Right forelimb (tissue), 1 donor: ENCODE results near the gene ATP6V1D.
A peak's percentile ranks its signal among the peaks of the same experiment; 100 is the strongest.
"Not testable (repeated sequence)": the region's sequence is repeated elsewhere in the genome, so short reads cannot be mapped to it uniquely, and the experiment has no call there.

Experiments
- DNase-seq: peaks from one replicate; pipeline ENCODE4 v3.0.0-alpha.2; 2018

Gene ATP6V1D

DNA sequence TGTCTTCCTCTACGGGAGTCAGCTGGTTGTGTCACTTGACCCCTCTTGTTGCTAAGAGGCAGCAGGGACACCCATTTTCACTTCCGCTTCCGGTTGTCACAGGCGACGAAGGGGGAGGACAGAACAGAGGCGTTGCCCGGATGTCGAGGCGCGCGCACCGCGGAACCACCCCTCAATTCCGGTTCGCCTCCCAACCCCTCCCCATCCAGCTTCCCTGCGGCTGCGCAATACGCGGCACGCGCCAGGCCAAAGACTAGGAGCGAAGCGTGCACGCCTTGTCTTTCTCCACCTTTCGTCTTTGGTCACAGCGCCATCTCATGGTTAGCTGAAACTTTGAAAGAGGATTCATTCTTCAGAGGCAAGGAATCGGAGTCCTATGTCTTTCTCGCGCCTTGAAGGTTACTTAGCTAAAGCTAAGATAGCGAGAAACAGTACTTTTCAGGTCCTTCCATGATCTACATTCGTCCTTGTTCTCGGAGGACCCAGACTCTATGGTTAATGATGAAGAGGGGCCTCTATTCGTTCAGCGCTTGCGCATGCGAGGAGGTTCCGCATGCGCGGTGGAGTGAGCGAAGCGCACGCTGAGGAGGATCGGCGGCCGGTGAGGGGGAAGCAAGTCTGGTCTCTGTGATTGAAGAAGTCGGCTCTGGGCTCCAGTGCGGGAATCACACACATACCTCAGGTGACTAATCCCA lies at the start of gene ATP6V1D, which contains the start of gene EIF2S1:
Gene ATP6V1D, minus strand, starts transcription at position 30 of the 695 bp plus-strand sequence. CDS start 106 bp downstream, outside the sequence.
Gene EIF2S1, plus strand, starts transcription at position 554 of the 695 bp plus-strand sequence. CDS start 4,440 bp downstream, outside the sequence.
- peak; percentile 100 for DNase-seq

DNA sequence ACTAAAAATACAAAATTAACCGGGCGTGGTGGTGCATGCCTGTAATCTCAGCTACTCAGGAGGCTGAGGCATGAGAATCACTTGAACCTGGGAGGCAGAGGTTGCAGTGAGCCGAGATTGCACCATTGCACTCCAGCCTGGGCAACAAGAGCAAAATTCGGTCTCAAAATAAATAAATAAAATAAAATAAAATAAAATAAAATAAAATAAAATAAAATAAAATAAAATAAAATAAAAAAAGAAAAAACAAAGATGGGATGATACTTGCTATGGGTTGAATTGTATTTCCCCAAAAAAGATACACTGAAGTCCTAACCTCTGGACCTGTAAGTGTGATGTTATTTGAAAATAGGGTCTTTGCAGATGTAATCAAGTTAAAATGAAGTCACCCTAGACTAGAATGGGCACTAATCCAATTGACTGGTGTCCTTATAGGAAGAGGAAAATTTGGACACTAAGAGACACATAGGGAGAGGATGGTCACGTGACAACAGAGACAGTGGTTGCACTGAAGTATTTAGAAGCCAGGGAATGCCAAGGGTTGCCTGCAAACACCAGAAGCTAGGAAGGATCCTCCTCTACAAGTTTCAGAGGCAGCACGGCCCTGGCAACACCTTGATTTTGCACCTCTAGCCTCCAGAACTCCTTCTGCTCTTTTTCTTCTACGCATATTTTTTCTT lies 48.7 kb upstream of the ATP6V1D start:
- DNase-seq, result not testable (repeated sequence)

DNA sequence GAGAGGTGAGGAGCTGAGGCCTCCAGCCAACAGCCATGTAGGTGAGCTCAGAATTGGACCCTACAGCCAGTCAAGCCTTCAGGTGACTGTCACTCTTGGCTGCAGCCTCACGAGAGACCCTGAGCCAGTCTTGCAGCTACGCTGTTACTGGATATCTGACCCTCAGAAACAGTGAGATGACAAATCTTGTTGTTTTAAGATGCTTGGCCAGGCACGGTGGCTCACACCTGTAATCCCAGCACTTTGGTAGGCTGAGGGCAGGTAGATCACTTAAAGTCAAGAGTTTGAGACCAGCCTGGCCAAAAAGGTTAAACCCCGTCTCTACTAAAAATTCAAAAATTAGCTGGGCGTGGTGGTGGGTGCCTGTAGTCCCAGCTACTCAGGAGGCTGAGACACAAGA lies 46.2 kb upstream of the ATP6V1D start:
- no peak for DNase-seq

DNA sequence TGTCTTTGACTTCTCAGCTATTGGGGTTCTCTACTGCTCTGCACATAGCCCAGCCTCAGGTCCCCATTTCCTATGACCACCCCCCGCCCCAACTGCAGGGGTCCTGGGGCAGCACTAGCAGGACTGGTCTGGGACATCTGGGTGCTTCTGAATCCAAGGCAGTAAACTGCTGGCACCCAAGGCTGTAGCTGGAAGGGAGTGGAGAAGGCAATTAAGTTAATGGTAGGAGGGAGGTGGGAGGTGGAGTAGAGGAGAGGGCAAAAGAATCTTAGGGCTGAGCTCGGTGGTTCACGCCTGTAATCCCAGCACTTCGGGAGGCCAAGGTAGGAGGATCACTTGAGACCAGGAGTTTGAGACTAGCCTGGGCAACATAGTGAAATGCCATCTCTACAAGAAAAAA lies 40.8 kb upstream of the ATP6V1D start:
- DNase-seq, result no peak

DNA sequence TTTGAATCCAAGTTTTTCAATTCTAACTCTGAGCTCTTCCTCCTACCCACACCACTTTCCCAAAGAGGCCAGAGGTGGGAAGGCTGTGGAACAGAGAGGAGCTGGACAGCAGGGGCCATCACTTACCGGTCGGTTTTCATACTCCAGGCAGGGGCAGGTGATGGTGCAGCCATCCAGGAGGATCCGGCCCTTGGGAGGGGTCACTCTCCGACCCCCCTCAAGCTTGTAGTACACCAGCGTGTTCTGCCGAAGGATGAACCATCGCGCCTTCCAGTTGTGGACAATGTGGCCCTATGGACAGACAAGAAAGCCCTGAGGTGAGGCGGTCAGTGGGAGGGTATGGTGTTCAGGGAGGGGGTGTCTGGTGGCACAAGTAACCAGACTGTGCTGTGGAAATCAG lies 37.9 kb upstream of the ATP6V1D start:
- DNase-seq, result no peak

DNA sequence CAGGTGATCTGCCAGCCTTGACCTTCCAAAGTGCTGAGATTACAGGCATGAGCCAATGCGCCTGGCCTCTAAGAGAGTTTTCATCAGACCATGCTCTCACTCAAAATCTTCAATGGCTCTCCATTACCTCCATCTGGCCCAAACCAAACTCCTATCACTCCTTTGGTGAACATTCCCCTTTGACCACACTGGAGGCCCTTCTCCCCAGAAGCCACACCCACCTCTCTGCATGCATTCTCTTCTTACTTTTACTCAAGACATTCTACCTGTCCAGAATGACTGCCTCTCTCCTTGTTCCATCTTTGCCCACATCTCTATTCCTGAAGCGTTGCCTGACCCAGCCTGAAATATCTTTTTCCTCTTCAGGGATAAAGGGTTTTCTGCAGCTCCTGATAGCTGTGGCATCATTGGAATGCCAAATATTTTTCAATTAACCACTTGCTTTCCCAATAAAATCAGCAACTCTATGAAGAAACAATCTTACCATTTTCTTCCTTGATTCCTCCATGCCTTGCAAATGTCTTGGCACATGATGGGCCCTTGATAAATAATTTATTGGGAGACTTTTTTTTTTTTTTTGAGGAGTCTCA lies 36.9 kb upstream of the ATP6V1D start:
- DNase-seq, result no peak

DNA sequence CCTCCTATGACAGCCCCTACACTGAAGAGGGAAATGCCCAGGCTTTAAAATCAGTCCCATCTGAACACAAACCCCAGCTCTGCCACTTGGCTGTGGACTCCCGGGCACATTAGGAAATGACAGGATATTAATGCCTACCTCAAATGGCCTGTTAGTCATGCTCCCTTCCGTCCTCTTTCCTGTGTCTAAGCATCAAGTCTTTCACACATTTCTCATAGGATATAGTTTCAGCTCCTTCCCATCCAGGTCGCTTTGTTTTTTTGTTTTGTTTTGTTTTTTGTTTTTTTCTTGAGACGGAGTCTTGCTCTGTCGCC lies 36.2 kb upstream of the ATP6V1D start:
- DNase-seq, result no peak

DNA sequence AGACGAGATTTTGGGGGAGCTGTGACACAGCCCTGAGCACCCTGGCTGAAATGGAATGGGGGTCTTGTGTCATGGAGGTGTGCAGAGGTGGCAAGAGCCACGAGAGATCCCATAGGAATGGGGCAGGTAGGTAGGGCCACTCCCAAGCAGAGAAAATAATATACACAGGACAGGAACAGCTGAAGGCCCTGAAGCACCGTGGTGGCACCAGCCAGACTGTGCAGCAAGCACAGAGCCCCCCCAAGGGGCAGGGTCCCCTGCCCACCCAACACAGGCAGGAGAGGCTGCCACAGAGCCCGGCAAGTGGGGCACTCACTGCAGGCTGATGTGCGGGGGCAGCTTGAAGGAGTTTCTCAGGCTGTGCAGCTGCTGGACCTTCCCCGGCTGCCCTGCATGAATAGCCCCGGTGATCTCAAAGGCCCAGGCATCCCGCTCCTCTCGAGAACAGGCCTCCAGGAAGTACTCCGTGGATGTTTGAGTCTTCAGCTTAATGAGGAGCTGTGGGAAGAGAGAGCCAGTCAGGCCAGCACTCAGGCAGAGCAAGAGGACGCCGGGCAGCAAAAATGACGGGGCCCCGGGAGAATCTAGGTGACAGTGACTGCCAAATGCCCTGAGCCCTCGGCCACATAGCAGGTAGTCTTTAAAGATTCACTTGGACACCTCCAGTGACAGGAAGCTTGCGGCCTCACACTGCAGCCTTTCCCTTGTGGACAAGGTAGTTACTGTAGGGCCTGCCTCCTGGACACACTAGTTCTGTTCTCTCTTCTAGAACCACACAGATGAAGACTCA lies 35.7 kb upstream of the ATP6V1D start:
- no peak for DNase-seq

DNA sequence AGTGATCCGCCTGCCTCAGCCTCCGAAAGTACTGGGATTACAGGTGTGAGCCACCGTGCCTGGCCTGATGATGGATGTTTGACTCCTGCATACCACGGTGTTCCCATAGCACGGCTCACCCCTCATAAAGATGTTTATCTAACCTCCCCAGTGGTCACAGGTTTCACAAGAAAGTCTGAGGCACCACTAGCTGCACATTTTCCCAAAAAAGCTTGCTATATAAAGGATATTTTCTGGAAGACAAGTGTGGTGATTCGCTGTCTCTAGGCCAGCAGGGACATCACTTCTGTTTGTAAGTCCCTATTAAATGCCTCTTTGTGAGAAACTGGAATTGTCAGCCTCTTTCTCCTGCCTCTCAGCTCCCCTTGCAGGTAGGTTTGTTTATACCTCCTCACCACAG lies 34.1 kb upstream of the ATP6V1D start:
- no peak for DNase-seq

DNA sequence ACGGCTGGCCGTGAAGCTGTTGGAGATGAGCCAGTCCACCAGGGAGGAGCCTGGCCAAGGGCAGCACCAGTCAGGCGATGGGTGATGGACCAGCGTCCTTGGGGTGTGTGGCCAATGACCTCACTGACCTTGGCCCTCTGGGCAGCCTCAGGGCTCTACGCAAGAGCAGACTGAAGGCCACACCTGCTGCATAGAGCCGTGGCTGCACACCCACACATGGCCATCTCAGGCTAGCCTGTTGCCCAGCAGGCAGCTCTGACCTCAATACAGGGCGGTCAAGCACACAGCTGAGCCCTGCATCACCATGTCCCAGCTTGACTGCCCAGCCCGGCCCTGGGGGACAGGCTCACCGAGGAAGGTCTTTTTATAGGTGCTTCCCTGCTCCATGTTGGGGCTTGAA lies 33.2 kb upstream of the ATP6V1D start:
- no peak for DNase-seq

DNA sequence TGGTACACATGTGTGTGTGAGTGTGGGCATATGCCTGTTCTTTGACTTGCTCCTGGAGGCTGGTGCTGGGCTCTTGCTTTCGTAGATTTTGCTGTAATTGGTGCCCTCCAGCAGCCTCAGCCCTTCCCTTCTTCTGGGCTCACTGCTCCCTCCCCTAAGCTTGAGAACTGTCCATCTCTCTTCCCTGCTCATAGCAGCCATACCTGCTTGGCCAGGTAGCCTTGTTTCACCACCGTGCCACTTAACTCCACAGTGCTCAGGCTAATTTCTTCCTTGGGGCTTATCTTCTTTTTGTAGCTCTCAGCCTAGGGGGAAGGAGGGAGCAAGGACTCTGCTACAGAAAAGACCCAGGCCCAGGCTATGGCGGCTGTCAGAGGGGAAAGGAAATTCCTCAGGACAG lies 32.5 kb upstream of the ATP6V1D start:
- DNase-seq, result no peak

DNA sequence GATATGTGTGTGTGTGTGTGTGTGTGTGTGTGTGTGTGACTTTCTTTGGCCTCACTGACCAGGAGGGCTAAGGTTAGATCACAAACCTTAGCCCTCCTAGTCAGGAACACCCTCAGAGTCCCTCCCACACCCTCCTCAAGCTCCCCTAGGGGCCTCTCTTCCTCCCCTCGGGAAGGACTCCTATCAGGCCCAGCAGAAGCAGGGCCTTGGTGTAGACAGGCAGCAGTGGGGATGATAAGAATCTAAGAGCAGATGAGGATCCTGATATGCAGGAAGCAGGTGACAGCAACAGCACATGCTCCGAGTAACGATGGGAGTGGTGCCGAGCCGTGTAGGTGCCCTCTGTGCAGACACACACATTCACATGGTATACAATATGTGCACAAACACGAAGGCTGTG lies 31.7 kb upstream of the ATP6V1D start:
- no peak for DNase-seq

DNA sequence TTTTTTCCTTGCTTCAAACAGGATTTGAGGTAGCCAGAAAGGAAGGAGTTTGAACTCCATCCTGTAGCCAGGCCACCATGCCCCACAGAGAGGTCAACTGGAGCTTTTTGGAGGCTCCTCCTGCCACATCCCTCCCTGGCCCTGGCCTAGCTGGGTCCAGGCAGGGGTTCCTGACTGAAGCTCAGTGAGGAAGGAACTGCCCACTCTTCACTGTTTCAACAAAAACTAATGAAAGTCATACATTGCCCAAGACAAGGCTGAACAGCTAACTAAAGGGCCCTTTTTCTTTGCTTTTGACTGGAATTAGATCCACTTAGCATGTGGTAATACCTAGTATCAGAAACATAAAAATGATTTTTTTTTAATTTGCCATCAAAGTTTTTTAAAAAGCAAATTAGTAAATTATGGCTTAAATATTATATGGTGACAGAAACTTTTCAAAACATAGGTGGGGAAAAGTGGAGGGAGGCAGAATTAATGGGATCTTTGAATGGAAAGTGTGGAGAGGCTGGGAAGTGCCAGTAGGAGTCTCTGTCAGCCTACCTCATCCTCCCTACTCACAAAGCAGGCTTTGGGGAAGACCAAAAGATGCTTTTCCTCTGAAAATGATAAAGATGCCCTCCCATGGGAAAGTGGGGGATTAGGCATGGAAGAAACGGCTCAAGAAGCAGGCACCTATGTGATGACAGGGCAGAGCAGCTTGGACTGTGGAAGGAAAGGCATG lies 30.4 kb upstream of the ATP6V1D start:
- no peak for DNase-seq

DNA sequence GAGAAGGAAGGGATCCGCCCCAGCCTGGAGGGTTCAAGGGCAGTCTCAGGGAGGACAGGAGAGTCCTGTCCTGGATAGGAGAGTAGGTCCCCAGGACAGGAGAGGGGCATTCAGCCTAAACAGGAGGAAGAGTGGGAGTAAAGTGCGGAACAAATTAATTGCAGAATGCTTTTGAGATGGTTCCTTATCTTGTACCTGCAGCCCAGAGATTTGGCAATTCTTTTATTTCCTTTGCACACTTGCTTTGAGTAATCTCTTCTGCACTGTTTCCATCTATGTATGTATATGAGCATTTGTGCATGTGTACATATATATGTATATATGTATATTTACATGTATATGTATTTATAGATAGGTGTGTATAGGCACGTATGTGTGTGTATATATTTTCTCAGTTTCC lies 29.7 kb upstream of the ATP6V1D start:
- no peak for DNase-seq

DNA sequence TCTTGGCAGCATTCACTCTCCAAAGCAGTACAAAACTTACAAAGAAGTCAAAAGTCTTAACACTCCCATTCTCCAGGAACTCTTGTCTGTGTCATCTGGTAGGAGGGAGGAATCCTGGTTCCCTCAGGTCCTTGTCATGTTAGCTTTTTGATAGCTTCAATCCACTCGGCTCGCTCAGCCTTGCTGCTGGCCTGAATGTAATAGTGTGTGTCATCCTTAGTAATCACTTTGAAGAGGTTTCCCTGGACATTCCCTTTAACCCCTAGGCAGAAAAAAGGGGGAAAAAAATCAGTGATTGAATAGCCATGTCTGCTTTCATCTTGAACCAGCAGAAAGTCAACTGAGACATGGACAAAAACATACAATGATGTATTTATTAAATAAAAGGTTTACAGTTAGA lies 27.6 kb upstream of the ATP6V1D start:
- no peak for DNase-seq

DNA sequence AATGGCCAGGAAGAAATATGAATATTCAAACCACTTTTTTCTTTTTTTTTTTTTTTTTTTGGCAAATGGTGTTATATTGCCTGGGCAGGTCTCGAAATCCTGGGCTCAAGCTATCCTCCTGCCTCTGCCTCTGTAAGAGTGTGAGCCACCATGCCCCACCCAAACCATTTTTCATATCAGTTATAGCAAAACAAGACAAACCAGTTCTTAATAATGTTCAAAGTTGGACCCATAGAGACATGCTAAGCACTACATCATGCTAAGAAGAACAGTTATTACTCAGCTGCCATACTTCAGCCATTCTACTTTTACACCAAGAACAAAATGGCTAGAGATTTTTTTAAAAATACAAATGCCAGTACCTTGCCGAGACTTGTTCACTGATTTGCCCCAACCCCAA lies 26.0 kb upstream of the ATP6V1D start:
- DNase-seq, result no peak

DNA sequence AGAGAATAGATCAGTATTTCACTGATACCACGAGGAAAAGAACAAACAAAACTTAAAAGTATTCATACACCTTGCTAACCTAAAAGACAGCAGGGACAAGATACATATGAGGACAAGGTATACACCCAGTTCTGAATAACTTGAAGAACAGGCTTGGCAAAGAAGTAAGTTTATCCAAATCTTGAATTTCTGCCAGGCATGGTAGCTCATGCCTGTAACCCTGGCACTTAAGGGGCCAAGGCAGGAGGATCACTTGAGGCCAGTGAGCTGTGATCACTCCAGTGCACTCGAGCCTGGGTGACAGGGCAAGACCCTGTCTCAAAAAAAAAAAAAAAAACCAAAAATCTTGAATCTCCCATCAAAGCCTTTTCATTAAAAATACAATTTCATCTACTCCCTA lies 25.5 kb upstream of the ATP6V1D start:
- DNase-seq, result no peak

DNA sequence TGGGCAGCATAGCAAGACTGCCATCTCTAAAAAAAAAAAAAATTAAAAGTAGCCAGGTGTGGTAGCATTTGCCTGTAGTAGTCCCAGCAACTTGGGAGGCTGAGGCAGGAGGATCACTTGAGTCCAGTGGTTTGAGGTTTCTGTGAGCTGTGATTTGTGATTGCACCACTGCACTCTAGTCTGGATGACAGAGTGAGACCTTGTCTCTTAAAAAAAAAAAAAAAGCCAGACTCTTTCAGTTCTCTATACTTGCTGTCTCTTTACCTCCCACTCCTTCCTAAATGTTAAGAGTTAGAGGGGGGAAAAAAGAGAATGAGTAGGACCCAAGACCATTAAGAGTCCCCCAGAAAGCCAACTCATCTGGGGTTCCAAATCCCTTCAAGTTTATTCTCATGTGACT lies 18.3 kb upstream of the ATP6V1D start:
- no peak for DNase-seq

DNA sequence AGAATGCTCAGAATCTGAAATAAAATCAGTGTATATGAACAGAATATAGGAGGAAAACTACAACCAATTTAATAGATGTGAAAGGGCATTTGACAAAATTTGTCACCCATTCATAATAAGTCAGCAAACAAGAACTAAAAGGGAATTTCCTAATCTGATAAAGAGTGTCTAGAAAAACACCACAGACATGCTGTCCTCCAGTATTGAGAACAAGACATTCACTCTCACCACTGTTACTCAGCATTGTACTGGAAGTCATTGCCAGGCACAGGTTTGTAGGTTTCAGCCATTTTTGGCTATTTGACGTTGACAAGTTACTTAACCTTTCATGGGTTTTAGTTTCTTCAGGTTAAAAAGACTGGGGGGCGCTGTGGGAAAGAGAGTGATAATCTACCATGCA lies 13.7 kb upstream of the ATP6V1D start:
- no peak for DNase-seq

DNA sequence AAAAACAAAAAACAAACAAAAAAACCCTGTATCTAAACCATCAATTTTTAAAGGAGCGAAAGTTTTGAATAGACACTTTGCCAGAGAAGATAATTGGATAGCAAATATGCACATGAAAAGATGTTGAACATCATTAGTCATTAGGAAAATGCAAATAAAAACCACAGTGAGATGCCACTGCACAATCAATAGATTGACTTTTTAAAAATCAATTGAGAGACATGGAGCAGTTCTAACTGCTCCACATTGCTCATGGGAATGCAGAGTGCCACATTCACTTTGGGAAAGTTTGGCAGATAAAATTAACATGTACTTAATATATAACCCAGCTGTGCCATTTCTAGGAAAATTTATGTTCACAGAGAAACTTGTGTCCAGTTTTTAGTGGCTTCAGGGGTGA lies 13.2 kb upstream of the ATP6V1D start:
- DNase-seq, result no peak

DNA sequence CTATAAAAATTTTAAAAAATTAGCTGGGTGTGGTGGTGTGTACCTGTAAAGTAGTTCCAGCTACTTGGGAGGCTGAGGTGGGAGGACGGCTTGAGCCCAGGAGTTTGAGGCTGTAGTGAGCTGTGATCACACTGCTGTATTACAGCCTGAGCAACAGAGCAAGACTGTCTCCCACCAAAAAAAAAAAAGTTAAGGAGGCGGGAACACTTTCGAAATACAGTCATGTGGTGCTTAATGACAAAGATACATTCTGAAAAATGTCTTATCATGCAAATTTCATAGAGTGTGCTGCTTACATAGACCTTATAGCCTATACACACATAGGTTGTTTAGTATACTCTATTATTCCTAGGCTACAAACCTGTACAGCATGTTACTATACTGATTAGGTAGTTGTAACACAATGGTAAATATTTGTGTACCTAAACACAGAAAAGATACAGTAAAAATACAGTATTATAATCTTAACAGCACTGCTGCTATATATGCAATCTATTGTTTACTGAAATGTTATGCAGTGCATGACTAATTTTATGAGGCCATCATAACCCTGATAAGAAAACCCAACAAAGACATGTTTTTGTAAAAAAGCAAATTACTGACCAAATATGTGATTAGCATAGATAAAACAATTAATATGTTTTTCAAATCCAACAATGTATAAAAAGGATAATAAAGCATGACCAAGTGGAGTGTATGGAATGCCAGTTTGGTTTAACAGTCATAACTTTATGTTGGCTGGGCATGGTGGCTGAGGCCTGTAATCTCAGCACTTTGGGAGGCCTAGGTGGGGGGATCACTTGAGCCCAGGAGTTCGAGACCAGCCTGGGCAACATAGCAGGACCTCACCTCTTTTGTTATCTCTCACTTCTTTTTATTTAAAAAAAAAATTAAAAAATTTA lies 11.9 kb upstream of the ATP6V1D start:
- no peak for DNase-seq

DNA sequence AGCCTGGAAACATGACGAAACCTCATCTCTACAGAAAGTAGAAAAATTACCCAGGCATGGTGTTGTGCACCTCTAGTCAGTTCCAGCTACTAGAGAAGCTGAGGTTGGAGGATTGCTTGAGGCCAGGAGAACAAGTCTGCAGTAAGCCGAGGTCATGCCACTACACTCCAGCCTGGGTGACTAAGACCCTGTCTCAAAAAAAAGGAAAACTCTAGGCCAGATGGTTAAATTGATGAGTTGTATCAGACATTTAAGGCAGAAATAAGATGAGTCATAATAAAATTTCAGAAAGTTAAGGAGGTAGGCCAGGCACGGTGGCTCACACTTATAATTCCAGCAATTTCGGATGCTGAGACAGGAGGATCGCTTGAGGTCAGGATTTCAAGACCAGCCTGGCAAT lies 11.2 kb upstream of the ATP6V1D start:
- DNase-seq, result no peak
